GM19397 (cell line): ENCODE results near the gene FBXO38.
A peak's percentile ranks its signal among the peaks of the same experiment; 100 is the strongest.

Source experiments
- ATAC-seq: cut with Tn5 transposase; IDR thresholded peaks from one replicate; pipeline ENCODE4 v1.9.1; 2021; ENCODE audit warnings: mild to moderate bottlenecking, moderate library complexity; ENCODE audit not compliant: unreplicated experiment

Gene FBXO38, protein sequence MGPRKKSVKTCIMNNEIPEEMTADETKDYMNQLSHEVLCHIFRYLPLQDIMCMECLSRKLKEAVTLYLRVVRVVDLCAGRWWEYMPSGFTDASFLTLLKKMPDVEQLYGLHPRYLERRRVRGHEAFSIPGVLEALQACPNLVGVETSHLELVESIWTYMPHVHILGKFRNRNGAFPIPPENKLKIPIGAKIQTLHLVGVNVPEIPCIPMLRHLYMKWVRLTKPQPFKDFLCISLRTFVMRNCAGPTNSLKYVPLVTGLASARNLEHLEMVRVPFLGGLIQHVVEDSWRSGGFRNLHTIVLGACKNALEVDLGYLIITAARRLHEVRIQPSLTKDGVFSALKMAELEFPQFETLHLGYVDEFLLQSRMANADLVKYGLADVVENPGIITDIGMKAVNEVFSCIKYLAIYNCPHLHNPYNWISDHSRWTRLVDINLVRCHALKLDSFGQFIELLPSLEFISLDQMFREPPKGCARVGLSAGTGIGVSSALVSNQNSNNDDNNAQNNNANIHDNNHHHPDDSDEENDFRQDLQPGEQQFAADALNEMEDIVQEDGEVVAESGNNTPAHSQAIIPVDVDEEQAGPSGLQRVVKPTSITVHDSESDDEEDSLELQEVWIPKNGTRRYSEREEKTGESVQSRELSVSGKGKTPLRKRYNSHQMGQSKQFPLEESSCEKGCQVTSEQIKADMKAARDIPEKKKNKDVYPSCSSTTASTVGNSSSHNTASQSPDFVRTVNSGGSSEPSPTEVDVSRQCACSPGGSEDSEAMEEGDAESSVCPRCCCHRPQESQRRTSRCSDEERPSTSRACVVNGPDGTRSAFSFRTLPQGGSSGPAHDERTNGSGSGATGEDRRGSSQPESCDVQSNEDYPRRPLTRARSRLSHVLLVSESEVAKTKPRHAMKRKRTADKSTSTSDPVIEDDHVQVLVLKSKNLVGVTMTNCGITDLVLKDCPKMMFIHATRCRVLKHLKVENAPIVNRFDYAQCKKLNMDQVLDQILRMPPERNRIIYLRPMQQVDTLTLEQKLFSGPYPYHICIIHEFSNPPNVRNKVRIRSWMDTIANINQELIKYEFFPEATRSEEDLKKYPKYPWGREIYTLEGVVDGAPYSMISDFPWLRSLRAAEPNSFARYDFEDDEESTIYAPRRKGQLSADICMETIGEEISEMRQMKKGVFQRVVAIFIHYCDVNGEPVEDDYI

DNA sequence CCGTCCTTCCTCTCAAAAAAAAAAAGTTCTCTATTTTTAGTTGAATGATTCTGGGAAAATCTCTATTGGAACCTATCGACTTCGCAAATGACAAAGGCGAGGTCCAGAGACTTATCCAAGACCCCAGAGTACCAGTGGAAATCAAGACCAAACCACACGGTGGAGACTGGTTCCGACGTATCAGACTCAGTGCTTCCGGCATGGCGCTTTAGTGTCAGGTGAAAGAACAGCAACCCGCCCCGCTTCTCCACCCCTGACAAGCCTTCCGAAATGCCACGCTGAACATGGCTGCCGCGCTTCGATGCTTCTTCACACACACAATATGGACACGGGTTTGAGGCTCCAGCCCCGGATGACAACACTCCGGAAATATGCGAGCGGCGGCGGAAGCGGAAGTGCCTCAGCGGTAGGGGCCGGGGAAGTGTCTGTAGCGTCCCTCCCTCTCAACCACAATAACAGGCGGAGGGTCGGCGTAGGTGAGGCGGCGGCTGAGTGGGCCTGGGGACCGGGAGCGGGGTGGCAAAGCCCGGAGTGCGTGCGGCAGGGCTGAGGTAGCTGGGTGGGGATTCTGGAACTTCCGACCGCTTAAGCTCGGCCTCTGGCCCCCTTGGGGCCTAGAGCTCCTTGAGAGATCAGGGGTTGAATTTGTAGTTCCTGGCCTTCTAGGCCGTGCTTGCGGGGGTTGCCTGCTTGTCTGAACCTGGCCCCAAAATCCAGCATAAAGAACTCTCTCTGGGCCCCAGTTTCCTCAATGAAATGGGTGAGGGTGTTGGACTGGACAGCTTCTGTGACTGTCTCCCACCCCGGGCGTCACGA lies at the start of gene FBXO38:
Gene FBXO38 (plus strand): TSS at position 395 of the 816 bp plus-strand sequence. CDS start 10,819 bp downstream, outside the sequence.
- peak; percentile 99 for ATAC-seq

DNA sequence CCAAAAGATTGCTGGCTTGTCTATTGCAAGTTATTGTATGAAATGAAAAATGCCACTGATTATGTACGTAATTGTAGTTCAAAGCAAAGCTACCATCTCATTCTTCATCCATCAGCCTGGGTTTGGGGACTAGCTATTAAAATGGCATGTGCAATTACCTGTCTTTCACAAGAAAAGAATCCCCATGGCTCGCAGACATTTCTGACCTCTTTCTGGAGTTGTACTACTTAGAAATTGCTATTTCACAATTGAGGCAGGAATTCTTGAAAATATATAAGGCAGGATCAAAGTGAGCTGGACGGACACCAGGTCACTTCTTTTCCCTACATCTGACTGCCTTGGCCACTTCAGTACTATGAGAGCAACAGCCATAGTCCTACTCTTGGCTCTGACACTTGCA lies 48.5 kb upstream of the FBXO38 start, which contains the start of gene SPINK9:
Gene SPINK9 (plus strand): TSS at position 301 of the 400 bp plus-strand sequence. CDS start 55 bp downstream, at position 356.
- no peak for ATAC-seq

DNA sequence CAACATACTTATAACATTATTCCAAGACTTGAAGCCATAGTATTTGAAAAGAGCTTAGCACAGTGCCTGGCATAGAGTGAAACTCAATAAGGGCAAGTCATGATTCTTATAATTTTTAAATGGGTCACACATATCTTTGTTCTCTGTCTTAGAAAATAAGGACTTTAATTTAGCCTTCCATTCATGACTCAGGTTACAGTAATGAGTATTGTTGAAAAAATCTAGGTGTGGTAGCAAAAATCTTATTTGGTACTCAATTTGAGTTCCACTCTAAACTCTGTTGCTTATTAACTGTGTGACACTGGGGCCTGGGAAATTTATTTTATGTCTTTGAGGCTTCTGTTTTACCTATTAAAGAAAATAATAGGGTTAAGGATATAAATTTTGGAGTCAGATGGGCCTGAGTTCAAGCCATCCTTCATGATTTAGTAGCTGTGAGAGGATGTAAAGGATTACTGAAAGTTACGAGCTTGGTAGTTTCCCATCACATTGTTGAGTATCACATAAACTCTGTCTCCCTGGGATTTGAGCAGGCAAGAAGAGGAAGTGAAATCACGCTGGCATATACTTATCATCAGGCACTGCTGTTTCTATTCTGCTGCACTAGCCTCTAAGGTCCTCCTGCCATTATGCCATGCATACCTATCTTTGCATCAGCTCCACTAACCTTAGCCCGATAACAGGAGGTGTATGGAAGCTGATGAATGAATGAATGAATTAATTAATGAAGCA lies 46.9 kb upstream of the FBXO38 start:
- no peak for ATAC-seq

DNA sequence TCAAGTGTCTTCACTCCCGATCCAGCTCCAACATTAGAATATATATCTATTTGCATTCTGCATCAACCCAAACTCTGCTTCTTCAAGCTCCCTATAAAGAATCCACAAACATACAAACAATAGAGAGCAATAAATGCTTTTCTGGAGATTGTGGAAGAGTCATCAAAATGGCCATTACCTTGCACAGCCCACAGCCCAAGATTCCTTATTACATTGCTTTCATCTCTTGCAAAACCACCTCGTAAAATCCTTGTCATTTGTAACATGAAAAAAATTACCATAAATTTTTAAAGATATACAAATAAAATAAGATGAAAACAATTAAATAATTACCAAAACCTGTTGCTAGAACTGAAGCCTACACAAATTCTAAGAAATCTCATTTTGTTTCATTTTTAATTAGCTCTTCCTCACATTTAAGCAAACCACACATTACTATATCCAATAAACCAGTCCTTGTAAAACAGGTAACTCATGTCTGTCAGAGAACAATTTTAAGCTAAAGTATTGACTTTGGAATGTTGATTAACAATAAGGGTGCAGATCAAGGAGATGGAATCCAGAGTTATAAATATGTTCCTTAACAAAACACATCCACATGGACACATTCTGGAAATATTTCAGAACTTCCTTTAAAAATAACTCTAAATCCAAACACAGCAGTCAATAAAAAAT lies 41.2 kb upstream of the FBXO38 start:
- ATAC-seq = no peak

DNA sequence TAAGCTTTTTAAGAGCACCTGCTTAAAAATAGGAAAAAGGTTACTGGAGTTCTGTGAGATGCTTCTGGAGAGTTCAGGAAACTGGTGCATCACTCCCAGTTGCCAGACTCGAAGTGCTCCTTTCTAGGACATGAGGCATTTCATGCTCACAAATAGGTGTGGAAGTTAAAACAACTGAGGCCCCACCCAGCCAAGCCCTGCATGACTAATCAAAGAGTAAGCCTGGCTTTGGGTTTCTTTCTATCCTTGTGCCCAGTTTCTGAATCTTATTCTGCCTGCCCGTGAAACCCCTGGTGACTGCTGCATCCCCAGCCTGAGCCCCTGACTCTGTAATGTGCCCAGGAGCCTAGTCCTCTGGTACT lies 40.7 kb upstream of the FBXO38 start:
- ATAC-seq = no peak

DNA sequence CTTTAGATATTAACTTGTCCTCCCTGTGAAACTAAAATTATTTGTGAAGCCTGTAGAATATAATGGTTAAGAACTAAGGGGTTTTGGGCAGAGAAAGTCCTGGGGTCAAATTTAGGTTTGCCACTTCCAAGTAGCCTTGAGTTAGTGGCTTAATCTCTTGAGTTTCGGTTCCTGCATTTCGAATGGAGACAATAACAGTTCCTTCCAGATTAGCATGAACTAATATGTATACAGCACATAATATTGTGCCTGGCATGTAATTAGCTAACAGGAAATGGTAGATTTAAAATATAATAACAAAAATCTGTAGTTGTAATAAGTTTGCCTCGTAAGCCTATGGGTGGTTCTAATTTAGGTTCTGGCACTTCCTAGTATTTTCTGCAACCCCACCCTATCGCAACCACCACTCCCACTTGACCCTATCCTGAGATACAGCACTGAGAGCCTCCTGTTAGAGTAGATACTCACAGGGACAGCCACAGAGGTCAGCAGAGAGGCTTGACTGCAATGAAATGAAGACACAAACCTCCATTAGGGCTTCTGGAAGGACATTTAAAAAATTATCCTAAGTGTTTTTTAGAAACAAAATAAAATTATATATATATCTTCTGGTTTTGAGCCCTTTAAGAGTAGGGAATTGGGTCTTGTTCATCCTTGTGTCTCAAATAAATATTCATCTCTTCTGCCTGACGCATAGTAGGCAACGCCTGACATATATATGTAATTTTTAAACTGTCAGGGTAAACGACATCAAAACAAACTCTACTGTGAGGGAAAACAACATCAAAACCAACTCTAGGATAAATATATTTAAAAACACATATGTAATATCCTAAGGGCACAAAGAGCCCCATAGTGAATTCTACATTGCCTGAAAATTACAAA lies 39.9 kb upstream of the FBXO38 start:
- no peak for ATAC-seq

DNA sequence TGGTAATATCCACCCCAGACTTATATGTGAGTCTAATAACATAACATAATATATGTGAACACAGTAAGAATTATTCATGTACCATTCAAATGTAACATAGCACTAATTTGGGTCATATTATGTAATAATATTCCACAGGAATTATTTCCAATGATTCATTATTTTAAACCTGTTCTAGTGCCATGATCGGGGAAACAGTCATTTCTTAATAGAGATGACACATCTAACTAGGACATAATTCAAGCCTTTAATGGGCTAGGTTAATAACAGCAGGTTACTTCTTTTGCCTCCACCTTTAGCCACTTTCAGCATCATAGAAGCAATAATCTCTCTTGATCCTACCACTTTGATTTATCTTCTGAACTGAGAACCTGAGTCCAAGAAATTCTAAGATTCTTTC lies 36.1 kb upstream of the FBXO38 start:
- ATAC-seq = no peak

DNA sequence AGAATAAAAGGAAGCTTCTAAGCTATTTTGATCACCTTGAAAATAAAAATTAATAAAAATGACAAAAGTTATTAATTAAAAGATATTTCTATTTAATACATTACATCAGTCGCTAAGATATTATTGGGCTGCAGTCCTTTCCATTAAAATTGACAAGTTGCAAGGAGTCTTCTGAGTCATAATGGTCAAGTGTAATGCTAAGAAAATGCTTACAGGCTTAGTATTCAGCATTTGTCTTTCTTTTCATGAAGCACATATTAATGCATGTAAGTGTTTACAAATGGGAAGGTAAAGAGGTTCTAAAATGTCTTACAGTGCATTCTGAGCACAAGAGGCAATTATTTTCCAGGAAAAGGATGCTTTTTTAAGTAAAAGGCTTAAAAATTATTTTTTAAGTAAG lies 31.1 kb upstream of the FBXO38 start:
- no peak for ATAC-seq

DNA sequence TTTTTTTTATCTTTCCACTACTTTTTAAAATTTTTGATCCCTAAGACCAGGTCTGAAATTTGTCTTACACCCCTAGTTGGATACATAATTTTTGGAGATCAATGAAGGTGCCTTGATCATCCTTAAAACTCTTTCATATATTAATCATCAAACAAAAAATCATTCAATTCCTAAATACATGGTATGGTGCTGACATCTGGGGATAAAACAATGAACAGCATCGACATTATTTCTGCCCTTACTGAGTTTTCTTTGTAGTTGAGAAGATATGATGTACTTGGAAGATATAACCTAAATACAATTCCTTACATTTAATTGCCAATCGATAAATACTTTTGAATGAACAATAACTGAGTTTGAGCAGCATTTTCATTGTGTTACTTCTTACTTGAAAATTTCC lies 30.1 kb upstream of the FBXO38 start:
- ATAC-seq = no peak

DNA sequence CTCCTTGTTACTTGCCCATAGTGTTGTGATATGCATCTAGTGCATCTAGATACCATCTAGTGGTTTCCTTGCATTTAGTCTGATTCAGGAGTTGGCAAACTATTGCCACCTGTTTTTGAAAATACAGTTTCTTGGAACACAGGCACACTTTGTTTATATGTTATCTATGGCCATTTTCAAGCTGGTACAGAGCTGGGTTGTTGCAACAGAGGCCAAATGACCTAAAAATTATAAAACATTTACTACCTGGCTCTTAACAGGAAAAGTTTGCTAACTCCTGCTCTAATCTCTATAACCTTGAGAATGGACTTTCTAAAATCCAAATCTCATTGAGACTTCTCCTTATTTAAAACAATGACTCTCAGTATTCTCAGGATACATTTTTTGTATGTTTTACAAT lies 19.4 kb upstream of the FBXO38 start:
- ATAC-seq = no peak

DNA sequence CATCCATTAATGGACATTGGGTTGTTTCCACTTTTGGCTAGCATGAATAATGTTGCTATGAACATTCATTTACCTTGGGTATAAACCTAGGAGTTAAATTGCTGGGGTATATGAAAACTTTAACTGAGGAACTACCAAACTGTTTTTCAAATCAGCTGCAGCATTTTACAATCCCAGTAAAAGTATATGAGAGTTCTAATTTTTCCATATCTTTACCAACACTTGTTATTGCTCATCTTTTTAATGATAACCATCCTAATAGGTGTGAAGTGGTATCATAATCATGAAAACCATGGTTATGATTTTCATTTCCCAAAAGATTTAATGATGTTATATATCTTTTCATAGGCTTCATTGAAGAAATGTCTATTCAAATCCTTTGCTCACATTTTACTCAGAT lies 15.5 kb upstream of the FBXO38 start:
- no peak for ATAC-seq

DNA sequence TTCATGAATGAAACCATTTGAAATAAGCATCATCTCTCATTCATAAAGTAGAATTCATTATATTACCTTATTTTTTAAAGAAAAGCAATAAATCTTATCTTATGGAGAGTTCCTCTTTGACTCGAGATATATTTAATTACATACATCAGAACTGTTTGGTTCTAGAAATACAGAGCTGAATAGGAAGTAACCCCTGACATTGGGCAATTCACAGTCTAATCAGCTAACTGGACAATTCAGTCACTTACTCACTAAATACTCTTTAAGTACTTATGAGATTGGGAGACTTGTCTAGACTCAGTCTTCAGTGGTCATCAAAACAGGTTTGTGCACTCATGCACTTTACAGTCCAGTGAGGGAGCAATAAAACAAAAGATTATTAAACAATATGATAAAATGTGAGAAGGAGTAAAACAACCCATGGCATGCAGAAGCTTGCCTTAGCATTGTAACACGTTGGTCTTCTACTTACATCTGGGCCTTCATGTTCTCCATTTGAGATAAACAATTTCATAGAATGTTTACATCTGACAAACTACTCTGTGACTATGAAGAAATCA lies 11.5 kb upstream of the FBXO38 start:
- ATAC-seq = no peak

DNA sequence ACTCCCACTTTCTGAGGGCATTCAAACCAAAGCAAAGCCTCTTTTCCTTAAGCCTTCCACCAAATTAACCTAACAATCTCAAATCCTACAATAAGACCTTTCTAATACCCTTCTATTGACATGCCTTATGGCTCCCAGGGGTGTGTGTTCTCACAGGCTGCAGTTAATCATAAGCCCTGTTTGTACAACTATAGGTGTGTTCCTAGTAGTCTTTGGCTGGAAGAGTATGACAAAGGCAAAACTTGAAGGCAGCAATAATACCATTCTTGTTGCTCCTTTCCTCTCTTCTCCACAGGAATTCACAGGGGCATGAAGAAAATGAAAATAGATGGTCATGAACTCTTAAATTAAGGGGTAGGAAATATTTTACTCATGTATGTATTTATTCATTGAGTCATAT lies 10.9 kb upstream of the FBXO38 start:
- ATAC-seq = no peak

DNA sequence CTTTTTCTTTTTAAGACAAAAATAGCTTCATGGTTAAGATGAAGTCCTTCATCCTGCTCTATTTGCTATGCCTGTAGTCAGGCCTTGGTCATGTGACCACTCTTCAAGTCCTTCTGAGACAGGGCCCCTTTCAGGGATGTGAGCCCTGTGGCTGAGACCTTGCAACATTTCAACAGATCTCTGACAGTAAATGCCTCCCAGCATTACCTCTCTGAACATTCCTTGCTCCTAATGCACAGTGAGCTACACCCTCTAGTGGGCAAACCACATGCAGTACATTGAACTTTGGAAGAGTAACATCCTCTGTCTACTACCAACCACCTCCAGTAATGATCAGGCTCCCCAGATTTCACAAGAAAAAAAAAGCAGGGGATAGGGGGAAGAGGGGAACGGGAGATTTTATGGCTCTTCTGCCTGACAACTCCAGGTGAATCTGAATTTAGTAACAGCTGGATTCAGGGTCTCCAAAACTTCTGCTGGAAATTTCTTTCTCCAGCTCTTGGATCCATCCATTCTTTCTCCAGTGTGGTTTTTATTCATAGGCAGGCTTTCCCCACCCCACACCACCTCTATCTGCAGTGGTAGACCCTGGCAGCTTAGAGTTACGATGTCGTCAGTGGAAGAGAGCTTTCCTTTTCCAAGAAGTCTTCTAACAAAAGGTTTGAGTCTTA lies 8.9 kb upstream of the FBXO38 start:
- peak; percentile 70 for ATAC-seq

DNA sequence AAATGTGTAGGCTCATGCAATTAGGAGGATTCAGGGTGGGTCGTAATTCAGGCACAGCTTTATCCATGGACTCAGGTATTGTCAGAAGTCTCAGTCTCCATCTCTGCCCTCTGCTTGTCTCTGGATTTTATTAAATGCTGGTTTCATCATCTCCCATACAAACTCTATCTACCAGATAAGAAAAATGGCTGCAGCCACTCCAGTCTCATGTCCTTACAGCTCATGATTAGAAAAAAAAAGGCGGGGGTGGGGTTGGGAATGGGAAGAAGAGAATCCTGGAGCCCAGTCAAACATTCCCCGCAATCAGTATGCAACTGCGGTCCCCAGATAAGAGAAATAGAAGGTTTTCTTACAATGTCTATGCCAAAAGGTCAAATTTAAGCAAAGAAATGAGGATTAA lies 7.6 kb upstream of the FBXO38 start:
- no peak for ATAC-seq

DNA sequence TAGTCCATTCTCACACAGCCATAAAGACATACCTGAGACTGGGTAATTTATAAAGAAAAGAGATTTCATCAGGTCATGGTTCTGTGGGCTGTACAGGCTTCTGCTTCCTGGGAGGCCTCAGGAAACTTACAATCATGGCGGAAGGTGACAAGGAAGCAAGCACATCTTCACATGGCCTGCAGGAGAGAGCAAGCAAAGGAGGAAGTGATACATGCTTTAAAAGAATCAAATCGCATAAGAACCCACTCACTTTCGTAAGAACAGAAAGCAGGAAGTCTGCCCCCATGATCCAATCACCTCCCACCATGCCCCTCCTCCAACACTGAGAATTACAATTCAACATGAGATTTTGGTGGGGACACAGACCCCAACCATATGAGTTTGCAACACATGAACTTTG lies 5.1 kb upstream of the FBXO38 start:
- no peak for ATAC-seq

DNA sequence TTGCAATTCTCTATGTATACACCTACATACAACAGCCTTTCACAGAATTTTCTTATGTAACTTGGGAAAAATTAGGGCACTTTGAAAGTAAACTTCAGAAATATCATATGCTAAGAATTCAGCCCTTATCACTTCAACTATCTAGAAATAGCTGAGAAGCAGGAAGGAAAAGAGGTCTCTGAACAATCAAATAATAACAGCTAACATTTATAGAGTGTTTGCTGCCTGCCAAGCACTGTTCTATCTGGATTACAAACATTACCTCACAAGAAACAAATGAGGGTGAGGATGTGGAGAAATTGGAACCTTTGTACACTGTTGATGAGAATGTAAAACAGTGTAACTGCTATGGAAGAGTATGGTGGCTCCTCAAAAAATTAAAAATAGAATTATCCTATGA lies 4.4 kb upstream of the FBXO38 start:
- no peak for ATAC-seq
